GM18526 (cell line): ENCODE results near the gene SOAT2.

Experiments
- POLR2A ChIP-seq: IDR thresholded peaks from 3 replicates; pipeline ENCODE4 v1.6.1; 2011; ENCODE audit not compliant: insufficient read length; ENCODE audit errors: extremely low read depth

Gene SOAT2

GRCh38 chr12:53062977-53063707 lies 40.1 kb upstream of the SOAT2 start:
- no peak for TF ChIP-seq POLR2A

GRCh38 chr12:53063708-53064612 lies 39.3 kb upstream of the SOAT2 start:
- TF ChIP-seq POLR2A = no peak

- no peak for TF ChIP-seq POLR2A
Measured at GRCh38 chr12:53064613-53065436, 38.5 kb upstream of the SOAT2 start.

- TF ChIP-seq POLR2A = no peak
Measured at GRCh38 chr12:53065470-53065869, 37.8 kb upstream of the SOAT2 start.

- no peak for TF ChIP-seq POLR2A
Measured at GRCh38 chr12:53065975-53066931, 37.0 kb upstream of the SOAT2 start.

- TF ChIP-seq POLR2A = no peak
Measured at GRCh38 chr12:53067074-53067992, 36.0 kb upstream of the SOAT2 start.

- TF ChIP-seq POLR2A = no peak
Measured at GRCh38 chr12:53067993-53068770, 35.1 kb upstream of the SOAT2 start.

GRCh38 chr12:53068811-53069585 lies 34.3 kb upstream of the SOAT2 start:
- no peak for TF ChIP-seq POLR2A

- no peak for TF ChIP-seq POLR2A
Measured at GRCh38 chr12:53069621-53070410, 33.5 kb upstream of the SOAT2 start.

- TF ChIP-seq POLR2A = no peak
Measured at GRCh38 chr12:53070877-53071492, 32.3 kb upstream of the SOAT2 start.
